C4-2B (cell line): ENCODE results near the gene FCN2.

Experiments
- ZFX ChIP-seq: fragments of 450-650 bp; IDR thresholded peaks from 2 replicates; pipeline ENCODE4 v1.6.1; 2017
- TF ChIP-seq, protein P1 (sequence below): fragments of 450-650 bp; conservative IDR thresholded peaks from 2 replicates; pipeline ENCODE4 v1.5.1; 2017; ENCODE audit warnings: mild to moderate bottlenecking

DNA sequence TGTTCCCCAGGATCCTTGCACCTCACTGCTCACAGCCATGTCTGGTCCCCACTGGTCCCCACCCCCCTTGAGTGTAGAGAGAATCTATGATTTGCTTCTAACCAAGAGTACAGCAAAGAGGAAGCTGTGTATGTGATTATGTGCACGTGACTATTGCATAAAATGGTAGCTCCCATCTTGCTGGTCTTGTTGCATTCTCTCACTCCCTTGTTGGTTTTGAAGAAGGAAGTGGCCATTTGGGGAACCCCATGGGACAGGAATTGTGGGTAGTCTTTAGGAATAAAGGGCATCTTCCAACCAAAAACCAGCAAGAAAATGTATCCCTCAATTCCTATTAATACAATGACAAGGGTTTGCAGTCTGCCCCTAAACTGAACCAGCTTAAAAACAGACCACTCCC is 5.2 kb upstream of the FCN2 start:
- TF ChIP-seq, protein P1, sequence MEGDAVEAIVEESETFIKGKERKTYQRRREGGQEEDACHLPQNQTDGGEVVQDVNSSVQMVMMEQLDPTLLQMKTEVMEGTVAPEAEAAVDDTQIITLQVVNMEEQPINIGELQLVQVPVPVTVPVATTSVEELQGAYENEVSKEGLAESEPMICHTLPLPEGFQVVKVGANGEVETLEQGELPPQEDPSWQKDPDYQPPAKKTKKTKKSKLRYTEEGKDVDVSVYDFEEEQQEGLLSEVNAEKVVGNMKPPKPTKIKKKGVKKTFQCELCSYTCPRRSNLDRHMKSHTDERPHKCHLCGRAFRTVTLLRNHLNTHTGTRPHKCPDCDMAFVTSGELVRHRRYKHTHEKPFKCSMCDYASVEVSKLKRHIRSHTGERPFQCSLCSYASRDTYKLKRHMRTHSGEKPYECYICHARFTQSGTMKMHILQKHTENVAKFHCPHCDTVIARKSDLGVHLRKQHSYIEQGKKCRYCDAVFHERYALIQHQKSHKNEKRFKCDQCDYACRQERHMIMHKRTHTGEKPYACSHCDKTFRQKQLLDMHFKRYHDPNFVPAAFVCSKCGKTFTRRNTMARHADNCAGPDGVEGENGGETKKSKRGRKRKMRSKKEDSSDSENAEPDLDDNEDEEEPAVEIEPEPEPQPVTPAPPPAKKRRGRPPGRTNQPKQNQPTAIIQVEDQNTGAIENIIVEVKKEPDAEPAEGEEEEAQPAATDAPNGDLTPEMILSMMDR = no peak
- TF ChIP-seq ZFX = no peak
